Activated CD4-positive, alpha-beta memory T cell treated with anti-CD3 and anti-CD28 coated beads, Interleukin-2, amount 10 ng/mL, durations not matched to agents 7 days and 5 days (primary cell): ENCODE measurements around the gene SH3BP4. TPM values are rescaled to one million over a fixed set of nuclear protein-coding genes. Genes with fewer than 3 reads are reported as not detected.

ENCODE experiments used
- CTCF ChIA-PET: fragments of 350-600 bp; sonication (Branson Sonifier 250); formaldehyde crosslinking; loops from one replicate; lab custom pipeline; 2021; ENCODE audit warnings: antibody characterized with exemption, inconsistent platforms; lab: Charles Lee
- POLR2A ChIA-PET: fragments of 350-600 bp; sonication (Branson Sonifier 250); formaldehyde crosslinking; loops from one replicate; lab custom pipeline; 2021; ENCODE audit warnings: antibody characterized with exemption; lab: Charles Lee
- DNase-seq: peaks from one replicate; pipeline ENCODE4 v3.0.0-alpha.2; 2020
- H3K27ac Mint-ChIP-seq: one replicate; pipeline ENCODE4 v1.8.0; 2021; ENCODE audit warnings: mild to moderate bottlenecking, mixed read lengths
- H3K27me3 Mint-ChIP-seq: one replicate; pipeline ENCODE4 v1.8.0; 2021; ENCODE audit warnings: mixed read lengths
- H3K36me3 Mint-ChIP-seq: one replicate; pipeline ENCODE4 v1.8.0; 2021; ENCODE audit warnings: low read depth, mixed read lengths
- H3K4me1 Mint-ChIP-seq: one replicate; pipeline ENCODE4 v1.8.0; 2021; ENCODE audit warnings: mixed read lengths
- H3K4me3 Mint-ChIP-seq: one replicate; pipeline ENCODE4 v1.8.0; 2021; ENCODE audit warnings: mild to moderate bottlenecking, mixed read lengths
- H3K9me3 Mint-ChIP-seq: one replicate; pipeline ENCODE4 v1.8.0; 2021; ENCODE audit warnings: mixed read lengths
- total RNA-seq, 2 experiments: library from RNA; stranded (reverse); gene quantifications; one replicate each; pipeline ENCODE4 v1.2.3, GENCODE V29; 2021

SH3BP4 gene
- total RNA-seq, 2 experiments from 2014 or later = 0.08 TPM; not detected in 1

- CTCF ChIA-PET = no interaction called here
- H3K27ac Mint-ChIP-seq = no peak overlapping the region
- H3K36me3 Mint-ChIP-seq = no peaks in the 10 kb centered on the region
- H3K27me3 Mint-ChIP-seq = no peaks in the 10 kb centered on the region
- DNase-seq = no peak
- no peaks in the 10 kb centered on the region for H3K9me3 Mint-ChIP-seq
- no peaks in the 10 kb centered on the region for H3K4me1 Mint-ChIP-seq
- POLR2A ChIA-PET = no interaction called here
- H3K4me3 Mint-ChIP-seq = no peak overlapping the region
Observed at GRCh38 chr2:235024191-235024860, 72.5 kb downstream of the SH3BP4 start.

GRCh38 chr2:235024931-235025773, 73.3 kb downstream of the SH3BP4 start:
- ChIA-PET CTCF (no interaction called here), POLR2A (no interaction called here)
- H3K27ac Mint-ChIP-seq = no peak overlapping the region
- no peaks in the 10 kb centered on the region for H3K27me3 Mint-ChIP-seq
- H3K4me3 Mint-ChIP-seq = no peak overlapping the region
- H3K36me3 Mint-ChIP-seq = no peaks in the 10 kb centered on the region
- H3K9me3 Mint-ChIP-seq = no peaks in the 10 kb centered on the region
- H3K4me1 Mint-ChIP-seq = no peaks in the 10 kb centered on the region
- no peak for DNase-seq

GRCh38 chr2:235025800-235026536, 74.2 kb downstream of the SH3BP4 start:
- ChIA-PET POLR2A (no interaction called here), CTCF (no interaction called here)
- H3K27ac Mint-ChIP-seq = no peak overlapping the region
- no peak for DNase-seq
- no peak overlapping the region for H3K4me3 Mint-ChIP-seq
- no peaks in the 10 kb centered on the region for H3K4me1 Mint-ChIP-seq
- H3K36me3 Mint-ChIP-seq = no peaks in the 10 kb centered on the region
- H3K9me3 Mint-ChIP-seq = no peaks in the 10 kb centered on the region
- no peaks in the 10 kb centered on the region for H3K27me3 Mint-ChIP-seq

- H3K36me3 Mint-ChIP-seq = no peaks in the 10 kb centered on the region
Observed at GRCh38 chr2:235026649-235027557, 75.1 kb downstream of the SH3BP4 start.

GRCh38 chr2:235027558-235028214, 75.9 kb downstream of the SH3BP4 start:
- Mint-ChIP-seq H3K27ac (no peak overlapping the region), H3K27me3 (no peaks in the 10 kb centered on the region), H3K36me3 (no peaks in the 10 kb centered on the region), H3K4me1 (no peaks in the 10 kb centered on the region), H3K4me3 (no peak overlapping the region), H3K9me3 (no peaks in the 10 kb centered on the region)
- DNase-seq = no peak
- CTCF ChIA-PET = no interaction called here
- POLR2A ChIA-PET = no interaction called here

More at GRCh38 chr2:235026649-235027557, 75.1 kb downstream of the SH3BP4 start:
- H3K27me3 Mint-ChIP-seq = no peaks in the 10 kb centered on the region
- POLR2A ChIA-PET = no interaction called here
- no peaks in the 10 kb centered on the region for H3K4me1 Mint-ChIP-seq
- no peak overlapping the region for H3K27ac Mint-ChIP-seq
- no peak for DNase-seq
- CTCF ChIA-PET = no interaction called here
- no peak overlapping the region for H3K4me3 Mint-ChIP-seq
- H3K9me3 Mint-ChIP-seq = no peaks in the 10 kb centered on the region

- Mint-ChIP-seq H3K9me3 (no peaks in the 10 kb centered on the region), H3K4me3 (no peak overlapping the region)
Observed at GRCh38 chr2:235028646-235029045, 76.8 kb downstream of the SH3BP4 start.

GRCh38 chr2:235029054-235029453, 77.2 kb downstream of the SH3BP4 start:
- no peak for DNase-seq
- CTCF ChIA-PET = no interaction called here
- Mint-ChIP-seq H3K4me3 (no peak overlapping the region), H3K27me3 (no peaks in the 10 kb centered on the region), H3K36me3 (no peaks in the 10 kb centered on the region), H3K4me1 (no peaks in the 10 kb centered on the region), H3K9me3 (no peaks in the 10 kb centered on the region), H3K27ac (no peak overlapping the region)
- POLR2A ChIA-PET = no interaction called here

More at GRCh38 chr2:235028646-235029045, 76.8 kb downstream of the SH3BP4 start:
- ChIA-PET CTCF (no interaction called here), POLR2A (no interaction called here)
- no peak overlapping the region for H3K27ac Mint-ChIP-seq
- no peaks in the 10 kb centered on the region for H3K4me1 Mint-ChIP-seq
- no peaks in the 10 kb centered on the region for H3K36me3 Mint-ChIP-seq
- no peak for DNase-seq
- H3K27me3 Mint-ChIP-seq = no peaks in the 10 kb centered on the region

GRCh38 chr2:235030126-235030525, 78.3 kb downstream of the SH3BP4 start:
- no peaks in the 10 kb centered on the region for H3K27me3 Mint-ChIP-seq
- no peak for DNase-seq
- CTCF ChIA-PET = no interaction called here
- H3K27ac Mint-ChIP-seq = no peak overlapping the region
- no peaks in the 10 kb centered on the region for H3K4me1 Mint-ChIP-seq
- POLR2A ChIA-PET = no interaction called here
- no peaks in the 10 kb centered on the region for H3K9me3 Mint-ChIP-seq
- no peak overlapping the region for H3K4me3 Mint-ChIP-seq
- no peaks in the 10 kb centered on the region for H3K36me3 Mint-ChIP-seq

GRCh38 chr2:235030936-235031335, 79.1 kb downstream of the SH3BP4 start:
- no peak for DNase-seq
- CTCF ChIA-PET = no interaction called here
- H3K9me3 Mint-ChIP-seq = no peaks in the 10 kb centered on the region
- H3K4me1 Mint-ChIP-seq = no peaks in the 10 kb centered on the region
- POLR2A ChIA-PET = no interaction called here
- H3K27ac Mint-ChIP-seq = no peak overlapping the region
- no peaks in the 10 kb centered on the region for H3K27me3 Mint-ChIP-seq
- H3K36me3 Mint-ChIP-seq = no peaks in the 10 kb centered on the region
- no peak overlapping the region for H3K4me3 Mint-ChIP-seq

GRCh38 chr2:235031686-235032373, 80.0 kb downstream of the SH3BP4 start:
- no peak overlapping the region for H3K4me3 Mint-ChIP-seq
- no peak overlapping the region for H3K27ac Mint-ChIP-seq
- H3K4me1 Mint-ChIP-seq = no peaks in the 10 kb centered on the region
- ChIA-PET CTCF (no interaction called here), POLR2A (no interaction called here)
- H3K27me3 Mint-ChIP-seq = no peaks in the 10 kb centered on the region
- H3K9me3 Mint-ChIP-seq = no peaks in the 10 kb centered on the region
- H3K36me3 Mint-ChIP-seq = no peaks in the 10 kb centered on the region
- no peak for DNase-seq

- Mint-ChIP-seq H3K27me3 (no peaks in the 10 kb centered on the region), H3K9me3 (no peaks in the 10 kb centered on the region), H3K36me3 (no peaks in the 10 kb centered on the region), H3K4me3 (no peak overlapping the region), H3K4me1 (no peaks in the 10 kb centered on the region), H3K27ac (no peak overlapping the region)
- ChIA-PET CTCF (no interaction called here), POLR2A (no interaction called here)
- DNase-seq = no peak
Observed at GRCh38 chr2:235032466-235032865, 80.6 kb downstream of the SH3BP4 start.

- ChIA-PET CTCF (no interaction called here), POLR2A (no interaction called here)
- no peak overlapping the region for H3K27ac Mint-ChIP-seq
- no peaks in the 10 kb centered on the region for H3K4me1 Mint-ChIP-seq
- H3K4me3 Mint-ChIP-seq = no peak overlapping the region
- H3K36me3 Mint-ChIP-seq = no peaks in the 10 kb centered on the region
- no peaks in the 10 kb centered on the region for H3K9me3 Mint-ChIP-seq
- H3K27me3 Mint-ChIP-seq = no peaks in the 10 kb centered on the region
- DNase-seq = no peak
Observed at GRCh38 chr2:235032949-235033348, 81.1 kb downstream of the SH3BP4 start.
